Frontal cortex (tissue), 4 donors: ENCODE results near the gene DNPH1. TPM values are rescaled to one million over a fixed set of nuclear protein-coding genes. Genes with fewer than 3 reads are reported as not detected.

Experiments
- DNase-seq, 2 donors: peaks; one replicate each; pipeline ENCODE4 v3.0.0; 2012; ENCODE audit warnings: low spot score in 2 of 2
- FAIRE-seq: peaks from 2 replicates; lab custom pipeline; 2012; peaks lifted over from hg19 to GRCh38; lab: Jason Lieb, UNC
- total RNA-seq: library from RNA; depleted of rRNA; stranded (reverse); fragments of >200 nt; gene quantifications from one replicate; pipeline ENCODE4 v1.2.3, GENCODE V29; 2014
- donor health status: control.
- donor health status: control.
- donor health status: control.

DNPH1 gene
- total RNA-seq, 1 donor from 2014 or later: 13.9 TPM

DNA sequence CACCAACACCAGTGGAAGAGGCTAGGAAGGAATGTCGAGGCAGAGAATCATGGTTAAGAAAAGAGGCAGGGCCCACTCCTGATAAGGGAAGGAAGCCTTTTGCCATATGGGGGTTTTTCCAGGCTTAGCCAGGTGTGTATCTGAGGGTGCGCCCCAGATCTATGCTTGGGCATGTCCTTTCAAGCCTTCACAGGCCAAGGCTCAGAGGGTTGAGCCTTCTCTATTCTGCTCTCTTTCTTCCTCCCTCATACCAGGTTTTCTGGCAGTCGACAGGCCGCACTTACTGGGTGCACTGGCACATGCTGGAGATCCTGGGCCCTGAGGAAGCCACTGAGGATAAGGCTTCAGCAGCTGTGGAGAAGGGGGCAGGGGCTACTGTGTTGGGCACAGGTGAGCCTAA lies 42.6 kb downstream of the DNPH1 start:
- DNase-seq (no peak), FAIRE-seq (no peak)

DNA sequence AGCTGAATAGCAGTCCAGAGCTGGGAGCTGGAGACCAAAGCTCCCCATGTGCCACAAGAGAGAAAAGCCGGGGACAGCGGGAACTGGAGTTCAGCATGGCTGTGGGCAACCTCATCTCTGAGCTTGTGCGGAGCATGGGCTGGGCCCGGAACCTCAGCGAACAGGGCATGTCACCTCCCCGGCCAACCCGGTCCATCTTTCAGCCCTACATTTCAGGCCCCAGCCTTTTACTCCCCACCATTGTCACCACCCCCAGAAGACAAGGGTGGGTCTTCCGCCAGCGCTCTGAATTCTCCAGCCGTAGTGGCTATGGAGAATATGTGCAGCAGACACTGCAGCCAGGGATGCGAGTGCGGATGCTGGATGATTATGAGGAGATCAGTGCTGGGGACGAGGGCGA lies 43.3 kb downstream of the DNPH1 start:
- no peak for DNase-seq
- FAIRE-seq: no peak

DNA sequence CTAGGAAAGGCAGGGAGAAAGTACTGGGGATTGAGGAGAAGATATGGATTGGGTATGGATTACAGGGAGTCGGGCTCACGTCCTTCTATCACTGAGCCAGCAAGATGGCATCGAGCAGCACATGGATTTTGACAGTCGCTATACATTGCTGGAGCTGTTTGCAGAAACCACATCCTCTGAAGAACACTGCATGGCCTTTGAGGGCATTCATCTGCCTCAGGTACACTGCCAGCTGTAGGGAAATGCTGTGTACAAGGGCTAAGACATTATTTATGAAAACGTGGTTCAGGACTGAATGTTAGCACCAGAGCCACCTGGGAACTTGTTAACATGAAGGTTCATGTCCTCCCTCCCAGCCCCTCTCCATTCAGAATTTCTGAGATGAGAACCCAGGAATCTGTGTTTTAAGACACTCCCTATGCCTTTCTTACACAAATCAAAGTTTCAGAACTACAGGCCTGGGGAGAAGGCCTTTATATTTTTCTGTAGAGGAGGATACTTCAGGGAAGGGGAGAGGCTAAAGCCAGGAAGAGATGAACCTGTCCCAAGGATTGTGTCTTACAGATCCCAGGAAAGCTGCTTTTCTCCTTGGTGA lies 43.8 kb downstream of the DNPH1 start:
- FAIRE-seq: no peak
- DNase-seq: no peak

DNA sequence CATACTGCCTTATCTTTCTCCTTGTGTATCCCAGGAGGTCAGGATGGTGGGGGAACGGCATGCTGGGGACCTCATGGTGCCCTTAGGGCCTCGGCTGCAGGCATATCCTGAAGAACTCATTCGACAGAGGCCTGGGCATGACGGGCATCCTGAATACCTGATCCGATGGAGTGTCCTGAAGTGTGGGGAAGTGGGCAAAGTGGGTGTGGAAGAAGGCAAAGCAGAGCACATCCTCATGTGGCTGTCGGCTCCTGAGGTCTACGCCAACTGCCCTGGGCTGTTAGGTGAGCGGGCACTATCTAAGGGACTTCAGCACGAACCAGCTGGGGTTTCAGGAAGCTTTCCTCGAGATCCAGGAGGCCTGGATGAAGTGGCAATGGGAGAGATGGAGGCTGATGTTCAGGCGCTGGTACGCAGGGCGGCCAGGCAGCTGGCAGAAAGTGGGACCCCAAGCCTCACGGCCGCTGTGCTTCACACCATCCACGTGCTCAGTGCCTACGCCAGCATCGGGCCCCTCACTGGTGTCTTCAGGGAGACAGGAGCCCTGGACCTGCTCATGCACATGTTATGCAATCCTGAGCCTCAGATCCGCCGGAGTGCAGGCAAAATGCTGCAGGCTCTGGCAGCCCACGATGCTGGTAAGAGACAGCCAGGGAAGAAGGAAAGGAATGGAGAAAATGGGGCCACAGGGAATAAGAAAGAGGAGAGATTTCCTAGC lies 44.9 kb downstream of the DNPH1 start:
- DNase-seq (no peak), FAIRE-seq (no peak)

DNA sequence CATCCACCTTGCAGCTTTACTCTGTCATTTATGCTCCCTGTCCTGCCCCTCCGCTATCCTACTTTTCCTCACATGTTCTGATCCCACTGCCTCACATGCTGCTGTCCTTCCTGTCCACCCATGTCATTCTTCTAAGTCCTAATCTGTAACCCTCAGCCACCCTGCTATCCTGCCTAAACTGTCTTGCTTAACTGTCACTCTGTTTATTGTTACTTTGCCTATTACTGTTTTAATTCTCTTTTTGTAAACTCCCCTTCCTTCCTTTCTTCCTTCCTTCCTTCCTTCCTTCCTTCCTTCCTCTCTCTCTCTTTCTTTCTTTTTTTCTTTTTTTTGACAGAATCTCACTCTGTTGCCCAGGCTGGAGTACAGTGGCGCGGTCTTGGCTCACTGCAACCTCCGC lies 45.8 kb downstream of the DNPH1 start:
- FAIRE-seq (no peak), DNase-seq (no peak)

DNA sequence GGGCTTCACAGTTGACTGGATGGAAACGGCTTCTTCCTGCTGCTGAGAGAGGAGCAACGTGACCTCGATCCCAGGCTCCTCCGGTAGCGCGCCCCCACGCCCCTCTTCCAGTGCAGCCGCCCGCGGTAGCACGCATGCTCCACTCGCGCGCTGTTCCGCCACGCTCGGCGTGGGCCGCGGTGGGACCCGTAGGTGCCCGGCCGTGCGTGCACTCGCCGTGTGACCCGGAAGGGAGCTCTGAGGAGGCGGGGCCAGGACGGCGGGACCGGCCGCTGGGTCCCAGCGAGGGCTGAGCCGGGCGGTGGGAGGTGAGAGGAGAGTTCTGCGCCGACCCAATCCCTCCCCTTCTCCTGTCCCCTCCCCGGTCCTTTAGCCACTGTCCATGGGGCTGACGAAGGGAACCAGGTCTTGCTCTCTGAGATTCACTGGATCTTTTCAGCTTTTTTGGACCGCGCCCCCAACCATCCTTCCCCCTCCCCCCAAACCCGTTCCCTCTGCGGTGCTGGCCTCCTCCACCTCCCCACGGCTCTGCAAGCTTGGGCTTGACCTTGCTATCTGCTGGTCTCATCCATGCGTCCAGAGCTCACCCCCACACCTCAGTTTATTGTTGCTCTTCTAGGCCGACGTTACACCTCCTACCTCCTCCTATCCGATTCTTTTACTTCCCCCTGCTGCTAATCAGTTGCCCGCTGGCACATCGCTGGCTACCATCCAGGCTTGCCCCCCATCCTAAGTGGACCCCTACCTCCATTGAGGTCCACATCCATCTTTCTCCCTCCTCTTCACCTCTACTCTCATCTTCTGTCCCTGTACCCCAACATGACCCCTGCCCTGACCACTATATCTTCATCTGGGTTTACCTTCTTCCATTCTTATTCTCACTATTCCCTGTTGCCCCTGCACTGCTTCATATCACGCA lies 47.1 kb downstream of the DNPH1 start, which contains the start of gene CUL9:
Gene CUL9 (plus strand): TSS at position 255 of the 919 bp plus-strand sequence. CDS start 2,115 bp downstream, outside the sequence.
- no peak for FAIRE-seq
- peak; percentile 86 to 90 for DNase-seq

DNA sequence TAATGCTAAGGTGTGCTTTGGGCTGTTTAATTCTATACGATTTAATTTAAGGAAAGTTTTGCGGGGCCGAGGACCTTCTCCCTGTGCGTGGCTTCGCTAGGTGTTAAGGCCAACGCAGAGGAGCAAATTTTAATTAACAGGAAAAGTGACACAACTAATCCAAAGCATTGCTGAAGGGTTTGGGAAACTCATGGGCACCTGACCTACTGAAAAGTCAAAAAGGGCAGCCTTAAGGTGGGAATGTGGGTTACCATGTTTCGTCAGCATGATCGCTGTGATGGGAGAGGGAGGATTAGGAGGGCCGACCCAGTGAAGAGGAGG lies 47.7 kb downstream of the DNPH1 start:
- DNase-seq: no peak
- no peak for FAIRE-seq

DNA sequence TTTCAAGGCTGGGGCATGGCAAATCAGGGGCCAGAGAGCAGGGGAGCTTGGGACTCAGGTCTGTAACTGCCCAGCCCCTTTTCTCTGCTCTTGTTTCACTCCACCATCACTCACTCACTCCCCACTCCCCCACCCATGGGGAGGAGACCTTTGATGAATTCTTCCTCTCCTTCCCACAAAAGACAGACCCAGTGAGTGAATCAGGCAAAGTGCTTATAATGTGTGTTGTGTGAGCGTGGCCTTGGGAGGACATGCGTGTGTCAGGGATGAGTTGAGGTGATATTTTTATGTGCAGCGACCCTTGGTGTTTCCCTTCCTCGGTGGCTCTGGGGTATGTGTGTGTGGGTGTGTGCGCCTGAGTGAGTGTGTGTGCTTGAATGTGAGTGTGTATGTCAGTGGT lies 48.3 kb downstream of the DNPH1 start:
- DNase-seq: no peak

DNA sequence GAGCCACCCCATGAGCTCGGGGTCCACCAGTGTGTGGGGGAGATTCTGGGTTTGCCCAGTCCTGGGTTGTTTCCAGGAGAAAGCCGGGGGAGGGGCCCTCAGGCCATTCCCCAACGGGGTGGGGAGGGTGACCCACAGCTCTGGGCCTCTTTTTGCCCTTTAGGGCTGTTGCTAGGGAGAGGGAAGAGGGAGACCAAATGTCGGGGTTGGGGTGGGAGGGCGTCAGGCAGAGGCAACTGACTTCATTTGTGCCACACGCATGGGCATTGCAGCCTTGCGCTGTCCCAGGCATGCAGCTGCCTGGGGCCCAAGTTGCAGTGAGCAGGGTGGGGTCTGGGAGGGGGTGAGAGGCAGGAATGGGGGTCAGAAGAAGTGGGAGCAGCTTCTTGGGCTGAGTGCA lies 49.2 kb downstream of the DNPH1 start:
- no peak for FAIRE-seq
- DNase-seq: no peak

More for the DNA sequence above, 48.3 kb downstream of the DNPH1 start:
- no peak for FAIRE-seq

DNA sequence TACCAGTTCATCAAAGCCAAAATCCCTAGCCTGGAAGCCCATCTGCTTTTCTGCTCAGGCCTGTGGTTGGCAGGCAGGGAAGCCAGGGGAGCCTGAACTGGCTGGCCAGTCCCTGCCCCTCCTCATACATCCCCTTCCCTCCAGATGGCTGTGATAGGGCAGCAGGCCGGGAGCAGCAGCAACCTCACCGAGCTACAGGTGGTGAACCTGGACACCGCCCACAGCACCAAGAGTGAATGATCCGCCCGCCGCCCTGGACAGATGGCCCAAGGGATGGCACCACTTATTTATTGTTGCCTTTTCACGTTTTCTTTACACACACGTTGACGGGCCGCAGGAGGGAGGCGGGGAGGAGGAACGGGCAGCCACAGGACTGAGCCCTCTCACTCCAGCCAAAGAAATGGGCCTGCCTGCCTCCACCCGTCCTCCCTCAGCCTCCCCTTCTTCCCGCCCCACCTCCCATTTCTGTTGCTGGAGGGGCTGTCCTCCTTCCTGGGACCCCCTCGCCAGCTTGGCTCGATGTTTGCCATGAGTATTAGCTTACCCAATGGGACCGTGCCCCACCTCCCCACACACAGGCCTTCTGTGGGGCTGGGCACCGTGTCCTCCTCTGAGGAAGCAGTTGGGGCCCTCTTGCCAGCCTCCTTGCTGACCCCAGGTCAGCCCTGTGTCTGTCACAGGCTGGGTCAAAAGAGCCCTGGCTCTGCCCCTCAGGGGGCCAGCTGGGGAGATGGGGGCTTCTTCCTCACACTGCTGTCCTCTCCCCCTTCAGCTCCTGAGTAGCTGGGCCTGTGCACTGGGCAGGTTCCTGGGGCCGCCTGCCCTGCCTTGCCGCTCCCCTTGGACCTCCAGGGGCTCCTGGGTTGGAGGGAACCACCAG lies 50.1 kb downstream of the DNPH1 start:
- no peak for FAIRE-seq

DNA sequence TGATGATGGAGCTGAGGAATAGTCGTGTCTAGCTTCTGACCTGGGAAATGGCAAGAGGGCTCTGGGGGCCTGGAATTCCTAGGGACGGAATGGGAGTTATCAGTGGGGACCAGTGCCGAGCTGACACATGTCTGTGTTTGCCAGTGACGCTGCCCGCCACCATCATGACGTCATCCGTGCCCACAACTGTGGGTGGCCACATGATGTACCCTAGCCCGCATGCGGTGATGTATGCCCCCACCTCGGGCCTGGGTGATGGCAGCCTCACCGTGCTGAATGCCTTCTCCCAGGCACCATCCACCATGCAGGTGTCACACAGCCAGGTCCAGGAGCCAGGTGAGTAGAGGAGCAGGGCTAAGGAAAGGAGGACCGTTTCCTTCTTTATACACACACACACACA lies 51.1 kb downstream of the DNPH1 start:
- no peak for FAIRE-seq

More for the DNA sequence above, 50.1 kb downstream of the DNPH1 start:
- no peak for DNase-seq

DNA sequence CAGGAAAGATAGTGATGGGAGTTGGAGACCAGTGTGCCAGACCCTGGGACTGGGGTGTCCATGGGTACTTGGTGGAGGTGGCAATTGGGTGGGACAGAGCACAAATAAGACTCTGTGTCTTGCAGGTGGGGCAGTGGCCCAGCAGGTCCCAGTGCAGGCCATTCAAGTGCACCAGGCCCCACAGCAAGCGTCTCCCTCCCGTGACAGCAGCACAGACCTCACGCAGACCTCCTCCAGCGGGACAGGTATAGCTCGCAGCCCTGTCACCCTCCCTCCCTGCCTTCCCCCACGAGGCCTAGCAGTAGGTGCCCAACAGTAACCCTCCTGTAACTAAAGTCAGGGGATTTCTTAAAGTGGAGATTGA lies 52.9 kb downstream of the DNPH1 start:
- DNase-seq (no peak), FAIRE-seq (no peak)

More for the DNA sequence above, 51.1 kb downstream of the DNPH1 start:
- DNase-seq: no peak

DNA sequence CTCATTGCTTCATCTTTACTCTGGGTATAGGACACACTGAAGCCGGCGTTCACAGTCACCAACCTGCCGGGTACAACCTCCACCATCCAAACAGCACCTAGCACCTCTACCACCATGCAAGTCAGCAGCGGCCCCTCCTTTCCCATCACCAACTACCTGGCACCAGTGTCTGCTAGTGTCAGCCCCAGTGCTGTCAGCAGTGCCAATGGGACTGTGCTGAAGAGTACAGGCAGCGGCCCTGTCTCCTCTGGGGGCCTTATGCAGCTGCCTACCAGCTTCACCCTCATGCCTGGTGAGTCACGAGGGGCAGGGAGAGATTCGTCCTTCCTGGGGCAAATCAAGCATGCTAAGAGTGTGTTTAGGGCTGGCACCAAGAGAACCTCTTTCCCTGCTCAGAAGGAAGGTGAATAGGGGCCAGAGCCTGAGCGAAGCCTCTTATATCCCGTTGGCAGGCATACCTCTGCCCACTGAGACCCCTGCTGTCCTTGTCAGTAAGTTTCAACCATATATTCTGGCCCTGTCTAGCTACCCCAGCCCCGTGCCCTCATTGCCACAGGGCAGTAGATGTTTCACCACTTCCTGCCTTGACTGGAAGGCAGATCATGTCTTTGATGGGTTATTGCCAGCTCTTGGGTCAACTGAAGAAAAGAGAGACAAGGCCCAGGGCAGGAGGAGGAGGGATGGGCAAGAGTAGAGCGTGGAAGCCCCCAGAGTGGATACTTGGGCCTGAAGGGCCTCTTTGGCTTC lies 53.4 kb downstream of the DNPH1 start:
- FAIRE-seq (no peak), DNase-seq (no peak)

Other genes starting within 250 kb of the DNPH1 start
- gene PPP2R5D, start 244.9 kb downstream of the DNPH1 start, total RNA-seq: 37.5 TPM
- gene MEA1, start 215.5 kb downstream of the DNPH1 start, total RNA-seq: 31.4 TPM
- 164 TPM for gene KLHDC3, start 215.2 kb downstream of the DNPH1 start, total RNA-seq
- gene RRP36, start 207.9 kb downstream of the DNPH1 start, total RNA-seq: 60.3 TPM
- 12.6 TPM for gene CUL7, start 175.6 kb downstream of the DNPH1 start, total RNA-seq
- gene MRPL2, start 170.0 kb downstream of the DNPH1 start, total RNA-seq: 8.2 TPM
- gene KLC4, start 169.8 kb downstream of the DNPH1 start, total RNA-seq: 18.8 TPM
- gene PTK7, start 153.2 kb downstream of the DNPH1 start, total RNA-seq: 16.7 TPM
- 9.8 TPM for gene SRF, start 58.2 kb downstream of the DNPH1 start, total RNA-seq
- gene CUL9, start 47.3 kb downstream of the DNPH1 start, total RNA-seq: 22.0 TPM
- gene TTBK1, start 14.0 kb upstream of the DNPH1 start, total RNA-seq: 9.8 TPM
- 0.41 TPM for gene SLC22A7, start 68.8 kb upstream of the DNPH1 start, total RNA-seq
- gene CRIP3, start 79.3 kb upstream of the DNPH1 start, total RNA-seq: 4.5 TPM
- gene ZNF318, start 140.2 kb upstream of the DNPH1 start, total RNA-seq: 9.8 TPM
- gene ABCC10, start 198.1 kb upstream of the DNPH1 start, total RNA-seq: 17.9 TPM
- gene DLK2, start 226.1 kb upstream of the DNPH1 start, total RNA-seq: 8.6 TPM
- 2.9 TPM for gene TJAP1, start 248.1 kb upstream of the DNPH1 start, total RNA-seq